Spleen (tissue), 7 donors: ENCODE results near the gene RIPOR3.

Experiments used
- POLR2A ChIP-seq, 3 donors: fragments of 450-650 bp; IDR thresholded peaks; one replicate each; pipeline ENCODE4 v1.5.1; 2017; ENCODE audit warnings: antibody characterized with exemption in 3 of 3, mild to moderate bottlenecking in 1 of 3
- TF ChIP-seq, protein P1 (sequence below), 11 experiments: fragments of 200-600 bp in 7 of 11; fragments of 450-650 bp in 4 of 11; sonication (generic) in 4 of 11; IDR thresholded peaks in 8 of 11; conservative IDR thresholded peaks in 3 of 11; 1 replicate in 7 of 11; 2 replicates in 4 of 11; pipeline versions ENCODE4 v1.4.0 to v1.8.0; 2016 to 2021; ENCODE audit warnings: antibody characterized with exemption in 11 of 11, inconsistent platforms in 4 of 11, mild to moderate bottlenecking in 1 of 11
- donor health status: DM: no; HTN: no; CAD: no; lungs with moderate emphysema.
- donor health status: DM: no; HTN: no; CAD: no.
- donor health status: DM: no; HTN: no; CAD: no.

DNA sequence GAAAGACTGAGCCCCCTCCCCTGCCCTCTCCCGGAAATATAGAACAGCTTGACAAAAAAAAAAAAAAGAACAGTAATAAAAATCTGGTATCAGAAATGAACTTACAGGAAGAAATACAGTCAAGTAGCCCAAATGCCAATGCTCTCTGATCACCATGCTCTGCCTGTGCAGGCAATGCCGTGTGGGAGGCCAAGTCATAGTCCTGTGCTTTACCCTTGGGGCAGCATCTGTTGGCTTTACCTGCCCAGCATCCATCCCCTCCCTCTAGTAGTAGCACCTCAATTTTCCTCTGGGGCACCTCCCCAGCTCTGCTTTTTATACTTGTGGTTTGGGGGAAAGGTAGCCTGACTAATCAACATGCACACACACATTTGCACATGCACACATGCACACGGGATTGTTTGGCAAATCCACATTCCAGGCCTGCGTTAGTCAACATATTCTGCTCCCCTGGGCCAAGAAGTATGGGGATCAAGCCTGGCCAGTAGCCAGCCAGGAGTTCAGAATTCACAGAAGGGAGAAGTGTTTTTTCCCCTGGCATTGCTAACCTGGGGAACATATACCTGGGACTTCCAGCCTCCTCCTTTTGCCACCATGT is 70.2 kb downstream of the RIPOR3 start:
- TF ChIP-seq, protein P1, sequence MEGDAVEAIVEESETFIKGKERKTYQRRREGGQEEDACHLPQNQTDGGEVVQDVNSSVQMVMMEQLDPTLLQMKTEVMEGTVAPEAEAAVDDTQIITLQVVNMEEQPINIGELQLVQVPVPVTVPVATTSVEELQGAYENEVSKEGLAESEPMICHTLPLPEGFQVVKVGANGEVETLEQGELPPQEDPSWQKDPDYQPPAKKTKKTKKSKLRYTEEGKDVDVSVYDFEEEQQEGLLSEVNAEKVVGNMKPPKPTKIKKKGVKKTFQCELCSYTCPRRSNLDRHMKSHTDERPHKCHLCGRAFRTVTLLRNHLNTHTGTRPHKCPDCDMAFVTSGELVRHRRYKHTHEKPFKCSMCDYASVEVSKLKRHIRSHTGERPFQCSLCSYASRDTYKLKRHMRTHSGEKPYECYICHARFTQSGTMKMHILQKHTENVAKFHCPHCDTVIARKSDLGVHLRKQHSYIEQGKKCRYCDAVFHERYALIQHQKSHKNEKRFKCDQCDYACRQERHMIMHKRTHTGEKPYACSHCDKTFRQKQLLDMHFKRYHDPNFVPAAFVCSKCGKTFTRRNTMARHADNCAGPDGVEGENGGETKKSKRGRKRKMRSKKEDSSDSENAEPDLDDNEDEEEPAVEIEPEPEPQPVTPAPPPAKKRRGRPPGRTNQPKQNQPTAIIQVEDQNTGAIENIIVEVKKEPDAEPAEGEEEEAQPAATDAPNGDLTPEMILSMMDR (IDR thresholded peaks at IDR 0.05 in 8 of 11, conservative IDR thresholded peaks at IDR 0.05 in 3 of 11), result no peak
- TF ChIP-seq POLR2A (IDR thresholded peaks at IDR 0.05), result no peak
